Esophagus muscularis mucosa (tissue), 4 donors: ENCODE results near the gene FOXO6.

Experiments
- CTCF ChIP-seq, 3 experiments: fragments of 200-600 bp in 2 of 3; fragments of 450-650 bp in 1 of 3; sonication (generic) in 2 of 3; IDR thresholded peaks; one replicate each; pipeline ENCODE4 v1.5.1; 2017 to 2019; ENCODE audit warnings: antibody characterized with exemption in 3 of 3, mild to moderate bottlenecking in 2 of 3, moderate library complexity in 1 of 3
- EP300 ChIP-seq: sonication (generic); formaldehyde crosslinking; IDR thresholded peaks from one replicate; pipeline ENCODE4 v1.6.1; 2017; ENCODE audit warnings: antibody characterized with exemption
- POLR2A ChIP-seq: fragments of 450-650 bp; IDR thresholded peaks from one replicate; pipeline ENCODE4 v1.6.1; 2017; ENCODE audit warnings: antibody characterized with exemption, moderate library complexity, mild to moderate bottlenecking, low read depth
- POLR2AphosphoS5 ChIP-seq, 2 donors: sonication (generic); formaldehyde crosslinking; IDR thresholded peaks; one replicate each; pipeline ENCODE4 v1.6.1; 2017; ENCODE audit warnings: antibody characterized with exemption in 2 of 2

GRCh38 chr1:41360074-41360785 is 1.0 kb upstream of the FOXO6 start:
- TF ChIP-seq POLR2A (no peak), CTCF (IDR thresholded peaks at IDR 0.05) (no peak), POLR2AphosphoS5 (IDR thresholded peaks at IDR 0.05) (no peak), EP300 (no peak)
